Stimulated activated CD8-positive, alpha-beta memory T cell treated with anti-CD3 and anti-CD28 coated beads, Interleukin-2, amount 100 ng/mL, for 48 hours (primary cell): ENCODE data around the gene OR4D10.

ENCODE experiments used
- DNase-seq, 2 donors: peaks; one replicate each; pipeline ENCODE4 v3.0.0-alpha.2; 2020; ENCODE audit warnings: low read depth in 2 of 2

OR4D10 gene

GRCh38 chr11:59523541-59523940, 50.4 kb downstream of the OR4D10 start:
- no peak for DNase-seq

- DNase-seq: no peak
Observed at GRCh38 chr11:59528711-59529110, 55.6 kb downstream of the OR4D10 start.
